HepG2 (cell line): ENCODE measurements around the gene HSPA4L. TPM values are rescaled to one million over a fixed set of nuclear protein-coding genes. Genes with fewer than 3 reads are reported as not detected.

Experiments
- CAMTA2 ChIP-seq: sonication (generic); formaldehyde crosslinking; IDR thresholded peaks from 2 replicates; pipeline ENCODE4 v1.4.0; 2020; ENCODE audit warnings: mild to moderate bottlenecking, missing genetic modification reagents, borderline replicate concordance
- DMTF1 ChIP-seq: sonication (generic); formaldehyde crosslinking; IDR thresholded peaks from 2 replicates; pipeline ENCODE4 v1.4.0; 2020; ENCODE audit warnings: mild to moderate bottlenecking, missing genetic modification reagents
- ELF1 ChIP-seq: sonication (generic); formaldehyde crosslinking; IDR thresholded peaks from 2 replicates; pipeline ENCODE4 v1.4.0; 2020; ENCODE audit warnings: missing genetic modification reagents
- FOXK1 ChIP-seq: sonication (generic); formaldehyde crosslinking; IDR thresholded peaks from 2 replicates; pipeline ENCODE4 v1.4.0; 2020; ENCODE audit warnings: low read depth, missing genetic modification reagents, borderline replicate concordance
- MLLT10 ChIP-seq: sonication (generic); formaldehyde crosslinking; IDR thresholded peaks from 2 replicates; pipeline ENCODE4 v1.4.0; 2020; ENCODE audit warnings: missing genetic modification reagents
- MTF2 ChIP-seq: sonication (generic); formaldehyde crosslinking; IDR thresholded peaks from 2 replicates; pipeline ENCODE4 v1.5.0; 2020; ENCODE audit warnings: missing genetic modification reagents, borderline replicate concordance
- NCOA1 ChIP-seq: sonication (generic); formaldehyde crosslinking; IDR thresholded peaks from 2 replicates; pipeline ENCODE4 v1.9.0; 2021; ENCODE audit warnings: missing genetic modification reagents
- RELA ChIP-seq: sonication (generic); formaldehyde crosslinking; IDR thresholded peaks from 2 replicates; pipeline ENCODE4 v1.4.0; 2020; ENCODE audit warnings: missing genetic modification reagents
- TFDP2 ChIP-seq: sonication (generic); formaldehyde crosslinking; IDR thresholded peaks from 2 replicates; pipeline ENCODE4 v1.4.0; 2020; ENCODE audit warnings: missing genetic modification reagents
- THRA ChIP-seq: sonication (generic); formaldehyde crosslinking; IDR thresholded peaks from 2 replicates; pipeline ENCODE4 v1.4.0; 2020; ENCODE audit warnings: missing genetic modification reagents, borderline replicate concordance
- ZNF160 ChIP-seq: sonication (generic); formaldehyde crosslinking; IDR thresholded peaks from 2 replicates; pipeline ENCODE4 v1.8.0; 2022; ENCODE audit warnings: mild to moderate bottlenecking, inconsistent platforms, missing genetic modification reagents
- ZNF224 ChIP-seq: sonication (generic); formaldehyde crosslinking; IDR thresholded peaks from 2 replicates; pipeline ENCODE4 v1.5.0; 2020; ENCODE audit warnings: mild to moderate bottlenecking, missing genetic modification reagents
- ZNF230 ChIP-seq: sonication (generic); formaldehyde crosslinking; IDR thresholded peaks from 2 replicates; pipeline ENCODE4 v1.4.0; 2020; ENCODE audit warnings: mild to moderate bottlenecking, missing genetic modification reagents
- ZNF276 ChIP-seq: sonication (generic); formaldehyde crosslinking; IDR thresholded peaks from 2 replicates; pipeline ENCODE4 v1.4.0; 2020; ENCODE audit warnings: mild to moderate bottlenecking, low read depth, missing genetic modification reagents
- ZNF333 ChIP-seq: sonication (generic); formaldehyde crosslinking; IDR thresholded peaks from 2 replicates; pipeline ENCODE4 v1.4.0; 2020; ENCODE audit warnings: mild to moderate bottlenecking, missing genetic modification reagents, borderline replicate concordance
- ZNF556 ChIP-seq: sonication (generic); formaldehyde crosslinking; IDR thresholded peaks from 2 replicates; pipeline ENCODE4 v1.4.0; 2020; ENCODE audit warnings: mild to moderate bottlenecking, missing genetic modification reagents, borderline replicate concordance
- ZNF574 ChIP-seq: sonication (generic); formaldehyde crosslinking; IDR thresholded peaks from 2 replicates; pipeline ENCODE4 v1.4.0; 2020; ENCODE audit warnings: missing genetic modification reagents
- ZNF777 ChIP-seq: sonication (generic); formaldehyde crosslinking; IDR thresholded peaks from 2 replicates; pipeline ENCODE4 v1.4.0; 2020; ENCODE audit warnings: missing genetic modification reagents
- polyA plus RNA-seq, 8 experiments: library from polyadenylated mRNA; depleted of rRNA in 3 of 8; stranded (reverse) in 7 of 8; unstranded in 1 of 8; fragments of >200 nt; fragmentation: Illumina TruSeq in 4 of 8; extraction: Trizol in 4 of 8; gene quantifications; 2 replicates each; pipeline versions ENCODE4 v1.2.1 to v1.2.3, GENCODE V29; 2011 to 2016; ENCODE audit warnings: low read depth in 4 of 8, missing spikeins in 1 of 8, mixed read lengths in 1 of 8; ENCODE audit not compliant: insufficient read depth in 1 of 8
- total RNA-seq, 5 experiments: library from RNA; depleted of rRNA; stranded (reverse); fragments of >200 nt; fragmentation: Illumina TruSeq; extraction: Trizol; gene quantifications; 2 replicates each; pipeline ENCODE4 v1.2.3, GENCODE V29; 2016; ENCODE audit warnings: low read depth in 1 of 5

HSPA4L gene
- total and polyA plus RNA-seq, 2 of the 13 experiments (the other 11 are each of a cell fraction or from before 2014, with no cell fraction given): 3.7 to 31.5 TPM

GRCh38 chr4:127880763-127881562 is 98.8 kb downstream of the HSPA4L start, which contains the start of gene PLK4 (continued):
- TF ChIP-seq MTF2: peak; percentile 75; the same call in 1 of the 2 replicates
- TF ChIP-seq ZNF333: 0 out of 2 replicates have a peak, but pooled peaks have one; percentile 90
- 0 out of 2 replicates have a peak, but pooled peaks have one; percentile 27 for TF ChIP-seq RELA (CRISPR knock-in tag)
- TF ChIP-seq MLLT10: no peak
- peak; percentile 41; the same call in 1 of the 2 replicates for TF ChIP-seq ZNF777 (CRISPR knock-in tag)
- TF ChIP-seq NCOA1: peak; percentile 91; the same call in 1 of the 2 replicates
- TF ChIP-seq ZNF276 (CRISPR knock-in tag): no peak
- peak; percentile 85 for TF ChIP-seq ELF1 (CRISPR knock-in tag)
- TF ChIP-seq TFDP2 (CRISPR knock-in tag): peak; percentile 99
- TF ChIP-seq CAMTA2 (CRISPR knock-in tag): 0 out of 2 replicates have a peak, but pooled peaks have one; percentile 65
- TF ChIP-seq ZNF160 (CRISPR knock-in tag): peak; percentile 69
- peak; percentile 63 for TF ChIP-seq ZNF556 (CRISPR knock-in tag)
- TF ChIP-seq ZNF574 (CRISPR knock-in tag): peak; percentile 10; the same call in 1 of the 2 replicates
- TF ChIP-seq ZNF224 (CRISPR knock-in tag): 0 out of 2 replicates have a peak, but pooled peaks have one; percentile 60
- 0 out of 2 replicates have a peak, but pooled peaks have one; percentile 7 for TF ChIP-seq FOXK1 (CRISPR knock-in tag)
- TF ChIP-seq DMTF1 (CRISPR knock-in tag): no peak
- 0 out of 2 replicates have a peak, but pooled peaks have one; percentile 6 for TF ChIP-seq THRA (CRISPR knock-in tag)
- peak; percentile 55 for TF ChIP-seq ZNF230
